H1 (cell line): ENCODE data around the gene AXIN2.

Source experiments
- CBX5 ChIP-seq: fragments of 300-800, 300-1000 bp; sonication (generic); IDR thresholded peaks from 2 replicates; pipeline ENCODE4 v1.7.1; 2016; ENCODE audit warnings: antibody characterized with exemption, low read length, low read depth
- CTCF ChIP-seq, 3 experiments: IDR thresholded peaks; 1 replicate in 2 of 3; 2 replicates in 1 of 3; pipeline versions ENCODE4 v1.5.1 to v1.6.1; 2011; ENCODE audit warnings: low read length in 3 of 3, mild to moderate bottlenecking in 3 of 3, inconsistent platforms in 2 of 3, low read depth in 1 of 3, moderate library complexity in 1 of 3; ENCODE audit not compliant: insufficient read depth in 1 of 3; ENCODE audit errors: control extremely low read depth in 1 of 3
- GTF2F1 ChIP-seq: IDR thresholded peaks from 2 replicates; pipeline ENCODE4 v1.6.1; 2012; ENCODE audit warnings: low read depth, low read length, improper control_type of control experiment, borderline replicate concordance
- POLR2A ChIP-seq, 2 experiments: IDR thresholded peaks; 1 replicate in 1 of 2; 2 replicates in 1 of 2; pipeline ENCODE4 v1.6.1; 2011; ENCODE audit warnings: low read depth in 2 of 2, low read length in 2 of 2, mild to moderate bottlenecking in 2 of 2; ENCODE audit errors: control extremely low read depth in 1 of 2
- POLR2AphosphoS5 ChIP-seq: IDR thresholded peaks from 2 replicates; pipeline ENCODE4 v1.6.1; 2011; ENCODE audit warnings: low read depth, low read length
- RAD21 ChIP-seq, 2 experiments: IDR thresholded peaks in 1 of 2; conservative IDR thresholded peaks in 1 of 2; 2 replicates each; pipeline ENCODE4 v1.6.1; 2011; ENCODE audit warnings: low read depth in 2 of 2, low read length in 2 of 2, improper control_type of control experiment in 1 of 2, inconsistent platforms in 1 of 2, mild to moderate bottlenecking in 1 of 2, moderate library complexity in 1 of 2

GRCh38 chr17:65542067-65542466, 19.4 kb downstream of the AXIN2 start:
- no peak for TF ChIP-seq CBX5
- no peak for TF ChIP-seq GTF2F1
- TF ChIP-seq CTCF (IDR thresholded peaks at IDR 0.05; ENCODE audit: control extremely low read depth in 1 of 3, insufficient read depth in 1 of 3, low read depth in 1 of 3, low read length in 3 of 3), result no peak
- no peak for TF ChIP-seq POLR2AphosphoS5
- TF ChIP-seq POLR2A (IDR thresholded peaks at IDR 0.05; ENCODE audit: control extremely low read depth in 1 of 2, low read depth in 2 of 2, low read length in 2 of 2), result no peak
- TF ChIP-seq RAD21 (IDR thresholded peaks at IDR 0.05 in 1 of 2, conservative IDR thresholded peaks at IDR 0.05 in 1 of 2; ENCODE audit: low read depth in 2 of 2, low read length in 2 of 2), result no peak
